Stimulated activated CD8-positive, alpha-beta memory T cell treated with anti-CD3 and anti-CD28 coated beads, Interleukin-12 subunit alpha, Interleukin-12 subunit beta, amount 100 ng/mL, for 1 hour (primary cell): ENCODE data around the gene CD86.

Experiments
- DNase-seq: peaks from one replicate; pipeline ENCODE4 v3.0.0-alpha.2; 2020; ENCODE audit warnings: low read depth

CD86 gene

GRCh38 chr3:122060040-122060698 lies 5.0 kb downstream of the CD86 start:
- no peak for DNase-seq

GRCh38 chr3:122063908-122064307 lies 8.7 kb downstream of the CD86 start:
- DNase-seq, result no peak

DNA sequence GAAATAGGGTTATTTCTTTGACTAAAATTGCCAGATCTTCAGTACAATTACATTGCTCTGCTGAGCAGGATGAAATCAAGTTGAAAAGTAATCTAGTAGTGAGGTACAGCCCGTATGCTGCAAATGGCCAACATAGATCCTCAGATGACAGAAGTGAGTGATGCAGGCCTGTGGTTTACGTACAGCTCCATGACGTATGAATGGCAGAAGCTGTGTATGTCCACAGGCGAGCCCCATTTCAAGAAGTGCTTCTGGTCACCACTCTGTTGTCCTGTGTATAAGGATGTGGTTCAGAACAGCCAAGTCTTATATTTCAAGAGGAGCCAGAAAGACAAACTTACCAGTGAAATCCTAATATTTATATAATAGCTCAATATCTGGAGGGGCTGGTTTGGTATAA lies 9.2 kb downstream of the CD86 start:
- no peak for DNase-seq

- DNase-seq, result no peak
These were observed 11.4 kb downstream of the CD86 start for GRCh38 chr3:122066331-122067213.

DNA sequence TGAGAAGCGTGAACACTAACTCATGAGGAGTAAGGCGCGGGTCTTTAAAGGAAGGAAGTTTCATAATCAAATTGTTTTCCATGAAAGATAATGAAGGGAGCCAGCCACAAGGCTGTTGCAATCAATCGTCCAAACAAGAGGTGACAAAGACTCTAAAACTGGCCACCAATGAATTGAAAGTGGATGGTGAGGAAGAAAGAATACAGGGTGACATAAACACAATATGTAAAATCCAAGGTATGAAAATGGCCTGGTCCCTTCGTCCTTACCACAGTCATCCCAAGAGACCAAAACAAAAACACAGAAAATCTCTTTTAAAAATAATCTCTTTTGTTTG lies 12.0 kb downstream of the CD86 start:
- no peak for DNase-seq

GRCh38 chr3:122067588-122068240 lies 12.6 kb downstream of the CD86 start:
- no peak for DNase-seq

DNA sequence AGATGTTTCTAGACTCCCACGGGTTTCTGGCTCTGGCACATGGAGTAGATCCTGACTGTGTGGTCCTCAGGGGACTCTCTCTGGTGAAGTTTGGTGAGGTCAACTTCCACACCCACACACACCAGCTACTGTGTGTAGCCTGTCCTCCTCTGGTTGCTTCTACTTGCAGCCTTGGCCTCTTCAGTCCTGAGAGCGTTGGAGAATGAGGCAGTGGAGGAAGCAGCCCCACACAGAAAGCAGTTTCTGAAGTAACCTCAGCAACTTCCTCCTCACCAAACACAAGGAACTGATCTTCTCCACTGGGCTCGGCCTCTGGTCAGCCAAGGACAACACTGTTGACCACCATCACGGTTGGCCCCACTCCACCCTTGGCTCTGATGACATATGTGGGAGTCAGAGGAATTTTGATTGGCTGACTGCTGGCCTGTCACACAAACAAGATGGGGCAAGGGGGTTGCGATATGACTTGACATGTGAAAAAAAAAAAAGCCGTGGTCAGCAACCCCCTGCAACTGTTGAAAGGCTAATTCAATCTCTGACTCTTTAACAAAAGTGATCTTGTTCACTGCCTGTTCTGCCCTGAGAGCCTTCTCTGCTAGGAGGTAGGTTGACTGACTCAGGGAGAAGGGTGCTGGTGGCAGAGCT lies 19.6 kb downstream of the CD86 start:
- DNase-seq, result no peak

GRCh38 chr3:122076491-122077292 lies 21.5 kb downstream of the CD86 start:
- DNase-seq, result no peak

- DNase-seq, result no peak
These were observed 22.4 kb downstream of the CD86 start for GRCh38 chr3:122077293-122078234.

DNA sequence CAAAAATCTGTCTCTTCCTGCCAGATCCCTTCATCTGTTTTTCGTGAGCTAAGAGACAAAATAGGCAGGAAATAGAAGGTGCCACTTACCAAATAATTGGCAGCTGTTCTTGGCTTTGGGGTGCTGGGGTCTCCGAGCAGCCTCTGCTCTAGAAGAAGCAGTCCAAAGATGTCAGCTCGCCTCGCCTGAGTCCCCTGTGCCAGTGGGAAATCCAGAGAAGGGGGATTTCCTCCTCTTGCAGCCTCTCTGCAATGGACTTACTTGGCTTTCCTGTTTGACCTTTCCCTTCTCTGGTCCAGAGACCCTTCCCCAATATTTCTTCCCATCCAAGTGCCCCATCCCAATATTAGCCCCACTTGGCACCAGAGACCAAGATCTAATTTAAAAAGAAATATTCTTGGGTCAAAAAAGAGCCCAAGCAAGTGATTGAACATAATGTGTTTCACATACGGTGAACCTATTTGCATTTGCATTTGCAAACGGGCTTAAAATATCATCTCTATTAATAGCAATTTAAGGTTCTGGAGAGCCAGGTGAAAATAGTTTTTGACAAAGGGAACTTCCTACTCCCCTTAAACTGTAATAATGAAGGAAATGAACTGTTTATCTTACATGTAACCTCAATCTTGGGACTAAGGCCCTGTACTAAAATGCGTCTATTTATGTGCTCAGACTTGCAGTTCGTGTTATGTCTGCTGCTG lies 23.2 kb downstream of the CD86 start:
- no peak for DNase-seq

DNA sequence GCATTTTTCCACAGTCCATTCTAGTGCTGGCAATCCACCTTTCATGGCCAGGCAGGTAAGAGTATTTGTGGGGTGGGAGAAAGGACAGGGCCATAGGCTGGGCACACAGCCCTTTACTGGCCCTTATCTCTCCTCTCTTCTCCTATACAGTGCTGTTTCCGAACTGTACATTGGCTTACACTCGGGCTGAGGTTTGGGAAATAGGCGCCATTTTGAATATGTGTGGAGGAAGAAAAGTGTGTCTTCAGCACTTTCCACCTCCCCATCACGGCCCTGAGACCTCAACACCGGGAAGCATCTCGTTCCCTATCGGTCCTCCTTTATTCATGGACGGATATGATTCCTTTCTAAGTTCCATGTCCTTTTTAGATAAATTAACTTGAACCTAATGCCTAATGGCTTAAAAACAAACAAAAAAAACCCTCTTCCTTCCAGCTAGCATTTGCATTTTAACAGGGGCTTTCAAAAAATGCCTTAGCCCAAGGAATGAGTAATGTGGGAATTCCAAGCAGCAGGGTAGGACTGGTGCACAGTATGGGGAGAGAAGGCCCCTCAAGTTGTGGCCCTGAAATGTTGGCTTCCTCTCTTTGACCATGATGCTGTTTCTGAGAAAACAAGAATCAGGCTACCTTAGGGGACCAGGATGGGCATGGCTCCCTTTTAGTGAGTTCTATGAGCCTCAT lies 24.5 kb downstream of the CD86 start:
- no peak for DNase-seq

DNA sequence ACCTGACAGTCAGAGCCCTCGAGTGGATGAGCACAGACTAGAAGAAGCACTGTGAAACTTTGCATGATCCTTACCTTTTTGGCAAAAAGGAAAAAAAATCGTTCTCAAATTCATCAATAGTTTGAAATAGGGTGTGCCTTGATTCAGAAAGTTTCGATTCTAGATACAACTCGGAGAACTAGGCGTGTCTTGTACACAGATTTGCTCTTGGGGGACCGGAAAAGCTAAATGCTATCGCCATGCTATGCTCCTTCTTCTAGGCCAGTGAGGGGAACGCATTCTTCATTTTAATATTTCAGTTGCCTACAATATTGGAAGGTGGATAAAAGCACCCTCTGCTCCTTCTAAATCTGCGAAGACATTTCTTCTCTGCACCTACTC lies 25.0 kb downstream of the CD86 start:
- DNase-seq, result no peak

DNA sequence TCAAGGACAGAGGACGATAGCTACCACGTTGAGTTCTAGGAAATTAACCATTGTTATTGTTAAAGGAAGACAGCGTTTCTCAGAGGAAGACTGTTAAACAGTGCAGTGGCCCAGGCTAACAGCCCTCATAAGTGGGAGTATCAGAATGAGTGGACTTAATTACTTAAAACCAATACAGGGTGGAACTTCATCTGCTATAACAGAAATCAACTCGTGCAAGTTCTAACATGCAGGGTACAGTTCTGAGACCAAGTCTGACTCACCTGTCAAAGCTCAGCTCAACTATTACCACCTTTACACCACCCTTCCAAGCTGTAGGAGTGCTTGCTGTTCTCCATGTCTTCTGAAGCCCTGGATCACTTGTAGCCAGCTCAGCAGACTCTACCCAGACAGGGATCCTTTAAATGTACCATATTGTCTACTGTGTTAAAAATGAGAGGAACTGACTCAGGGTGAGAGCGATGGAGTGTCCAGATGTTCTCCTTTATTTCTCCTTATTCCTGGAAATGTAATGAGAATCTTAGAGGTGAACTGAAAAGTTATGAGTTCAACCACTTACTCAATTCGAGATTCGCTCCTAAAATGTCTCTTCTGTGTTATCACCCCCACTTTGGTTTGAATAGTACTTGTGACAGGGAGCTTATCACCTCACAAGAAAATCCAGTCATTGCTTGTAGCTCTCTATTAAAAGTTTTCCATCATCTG lies 26.5 kb downstream of the CD86 start:
- DNase-seq, result no peak

GRCh38 chr3:122082357-122082756 lies 27.2 kb downstream of the CD86 start:
- no peak for DNase-seq

GRCh38 chr3:122084799-122085198 lies 29.6 kb downstream of the CD86 start:
- no peak for DNase-seq

GRCh38 chr3:122085673-122086072 lies 30.5 kb downstream of the CD86 start:
- DNase-seq, result no peak

- DNase-seq, result no peak
These were observed 33.4 kb downstream of the CD86 start for GRCh38 chr3:122088531-122088930.

- DNase-seq, result no peak
These were observed 36.6 kb downstream of the CD86 start for GRCh38 chr3:122091602-122092295.
